ENCODE results near the gene RNF144A.
"Not testable (repeated sequence)": the region's sequence is repeated elsewhere in the genome, so short reads cannot be mapped to it uniquely, and the experiment has no call there.

The RNF144A gene

GRCh38 chr2:6994536-6995128, 77.4 kb downstream of the RNF144A start:
- Mint-ChIP-seq H3K36me3 (ENCODE audit: low read depth) (peaks cover 9% of the 10 kb centered on the region), H3K27ac (no peak overlapping the region), H3K4me1 (ENCODE audit: low read depth) (peaks cover 4% of the 10 kb centered on the region), H3K27me3 (ENCODE audit: low read depth) (no peaks in the 10 kb centered on the region), H3K9me3 (peaks cover 5% of the 10 kb centered on the region), H3K4me3 (no peak overlapping the region)

GRCh38 chr2:6995391-6996097, 78.3 kb downstream of the RNF144A start:
- peaks cover 7% of the 10 kb centered on the region for H3K36me3 Mint-ChIP-seq (ENCODE audit: low read depth)
- H3K9me3 Mint-ChIP-seq, result peaks cover 5% of the 10 kb centered on the region

DNA sequence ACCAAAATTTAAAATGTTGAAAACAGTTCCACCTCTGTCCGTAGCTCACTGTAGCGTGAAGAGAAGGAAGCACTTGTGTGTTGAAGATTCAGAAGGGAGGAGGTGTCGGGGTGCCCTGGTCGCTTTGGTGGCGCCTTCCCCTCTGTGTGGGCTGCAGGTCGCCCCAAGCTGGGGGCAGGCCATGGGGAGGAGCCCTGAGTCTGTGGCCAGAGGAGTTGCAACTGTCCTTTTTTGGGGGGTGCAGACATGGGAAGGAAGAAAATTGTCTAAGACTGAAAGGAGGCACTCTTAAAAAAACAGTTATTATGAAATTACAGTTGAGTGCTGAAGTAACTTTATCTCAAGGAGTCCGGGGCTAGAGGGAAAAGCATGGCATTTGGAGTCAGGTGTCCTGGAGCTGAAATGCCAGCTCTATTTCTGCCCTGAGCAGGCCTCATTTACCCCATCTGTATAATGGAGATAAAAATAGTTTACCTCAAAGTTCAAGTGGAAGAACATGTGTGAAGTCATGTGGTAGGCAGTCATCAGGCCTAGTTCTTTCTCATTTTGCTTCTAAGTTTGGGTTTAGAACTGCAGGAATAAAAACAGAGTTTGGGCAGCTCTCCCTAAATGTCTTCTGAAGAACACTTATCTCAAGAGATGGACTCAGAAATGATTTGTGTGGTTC, 82.1 kb downstream of the RNF144A start:
- H3K4me1 Mint-ChIP-seq (ENCODE audit: low read depth), result peaks cover 6% of the 10 kb centered on the region
- H3K27me3 Mint-ChIP-seq (ENCODE audit: low read depth), result no peaks in the 10 kb centered on the region
- no peaks in the 10 kb centered on the region for H3K9me3 Mint-ChIP-seq
- no peak overlapping the region for H3K27ac Mint-ChIP-seq
- no peak overlapping the region for H3K4me3 Mint-ChIP-seq
- H3K36me3 Mint-ChIP-seq (ENCODE audit: low read depth), result peaks cover 2% of the 10 kb centered on the region

More at GRCh38 chr2:6995391-6996097, 78.3 kb downstream of the RNF144A start:
- Mint-ChIP-seq H3K4me1 (ENCODE audit: low read depth) (peaks cover 4% of the 10 kb centered on the region), H3K4me3 (no peak overlapping the region), H3K27me3 (ENCODE audit: low read depth) (no peaks in the 10 kb centered on the region), H3K27ac (no peak overlapping the region)

DNA sequence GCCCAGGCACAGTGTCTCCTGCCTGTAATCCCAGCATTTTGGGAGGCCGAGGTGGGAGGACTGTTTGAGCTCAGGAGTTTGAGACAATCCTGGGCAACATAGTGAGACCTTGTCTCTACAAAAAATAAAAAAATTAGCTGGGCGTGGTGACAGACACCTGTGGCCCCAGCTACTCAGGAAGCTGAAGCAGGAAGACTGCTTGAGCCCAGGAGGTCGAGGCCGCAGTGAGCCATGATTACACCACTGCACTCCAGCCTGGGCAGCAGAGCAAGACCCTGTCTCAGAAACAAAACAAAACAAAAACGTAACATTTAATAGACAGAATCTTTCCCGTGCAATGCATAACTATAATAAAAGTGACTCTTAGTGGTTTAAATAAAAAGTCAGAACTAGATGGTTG, 84.2 kb downstream of the RNF144A start:
- not testable (repeated sequence) for H3K27ac Mint-ChIP-seq

DNA sequence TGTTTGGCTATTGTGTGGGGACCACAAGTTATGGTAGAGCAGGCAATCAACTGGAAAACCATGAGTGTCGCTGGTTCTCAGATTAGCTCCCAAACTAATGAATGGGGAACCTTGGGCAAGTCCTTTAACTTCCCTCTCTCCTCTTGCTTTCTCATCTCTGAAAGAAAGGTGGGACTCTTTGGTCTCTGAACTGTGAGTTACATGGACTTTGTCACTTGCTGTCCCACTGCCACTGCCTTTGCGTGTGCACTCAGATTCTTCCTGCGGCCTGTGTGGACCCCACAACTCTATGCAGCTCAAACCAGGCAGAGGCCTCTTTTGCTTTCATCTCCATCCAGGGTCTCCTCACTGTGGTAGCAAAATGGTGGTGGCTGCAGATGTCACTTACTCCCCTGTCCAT, 86.7 kb downstream of the RNF144A start:
- Mint-ChIP-seq H3K4me3 (no peak overlapping the region), H3K27me3 (ENCODE audit: low read depth) (no peaks in the 10 kb centered on the region), H3K27ac (no peak overlapping the region)

More for the DNA sequence above, 84.2 kb downstream of the RNF144A start:
- H3K4me3 Mint-ChIP-seq; H3K4me1 Mint-ChIP-seq (ENCODE audit: low read depth); H3K9me3 Mint-ChIP-seq; H3K27me3 Mint-ChIP-seq (ENCODE audit: low read depth); H3K36me3 Mint-ChIP-seq (ENCODE audit: low read depth): not testable (repeated sequence)

GRCh38 chr2:7004636-7005035, 87.4 kb downstream of the RNF144A start:
- H3K27ac Mint-ChIP-seq, result no peak overlapping the region
- H3K4me1 Mint-ChIP-seq (ENCODE audit: low read depth), result peaks cover 9% of the 10 kb centered on the region

More for the DNA sequence above, 86.7 kb downstream of the RNF144A start:
- H3K4me1 Mint-ChIP-seq (ENCODE audit: low read depth), result peaks cover 7% of the 10 kb centered on the region
- H3K9me3 Mint-ChIP-seq, result no peaks in the 10 kb centered on the region
- H3K36me3 Mint-ChIP-seq (ENCODE audit: low read depth), result no peaks in the 10 kb centered on the region

GRCh38 chr2:7007488-7007845, 90.3 kb downstream of the RNF144A start:
- Mint-ChIP-seq H3K27me3 (ENCODE audit: low read depth) (no peaks in the 10 kb centered on the region), H3K4me3 (no peak overlapping the region), H3K9me3 (no peaks in the 10 kb centered on the region), H3K4me1 (ENCODE audit: low read depth) (peaks cover 9% of the 10 kb centered on the region), H3K27ac (no peak overlapping the region), H3K36me3 (ENCODE audit: low read depth) (no peaks in the 10 kb centered on the region)

More at GRCh38 chr2:7004636-7005035, 87.4 kb downstream of the RNF144A start:
- Mint-ChIP-seq H3K4me3 (no peak overlapping the region), H3K36me3 (ENCODE audit: low read depth) (no peaks in the 10 kb centered on the region), H3K27me3 (ENCODE audit: low read depth) (no peaks in the 10 kb centered on the region), H3K9me3 (no peaks in the 10 kb centered on the region)

- Mint-ChIP-seq H3K36me3 (ENCODE audit: low read depth) (no peaks in the 10 kb centered on the region), H3K4me1 (ENCODE audit: low read depth) (peaks cover 10% of the 10 kb centered on the region), H3K27ac (no peak overlapping the region), H3K9me3 (no peaks in the 10 kb centered on the region), H3K4me3 (no peak overlapping the region), H3K27me3 (ENCODE audit: low read depth) (no peaks in the 10 kb centered on the region)
These were observed 90.9 kb downstream of the RNF144A start for GRCh38 chr2:7007846-7008741.

GRCh38 chr2:7009207-7009911, 92.1 kb downstream of the RNF144A start:
- Mint-ChIP-seq H3K36me3 (ENCODE audit: low read depth) (no peaks in the 10 kb centered on the region), H3K9me3 (no peaks in the 10 kb centered on the region), H3K4me1 (ENCODE audit: low read depth) (peaks cover 17% of the 10 kb centered on the region), H3K27me3 (ENCODE audit: low read depth) (no peaks in the 10 kb centered on the region), H3K27ac (no peak overlapping the region), H3K4me3 (no peak overlapping the region)

GRCh38 chr2:7010391-7011054, 93.3 kb downstream of the RNF144A start:
- Mint-ChIP-seq H3K36me3 (ENCODE audit: low read depth) (no peaks in the 10 kb centered on the region), H3K9me3 (no peaks in the 10 kb centered on the region), H3K27me3 (ENCODE audit: low read depth) (no peaks in the 10 kb centered on the region), H3K27ac (no peak overlapping the region), H3K4me1 (ENCODE audit: low read depth) (peaks cover 19% of the 10 kb centered on the region), H3K4me3 (no peak overlapping the region)

DNA sequence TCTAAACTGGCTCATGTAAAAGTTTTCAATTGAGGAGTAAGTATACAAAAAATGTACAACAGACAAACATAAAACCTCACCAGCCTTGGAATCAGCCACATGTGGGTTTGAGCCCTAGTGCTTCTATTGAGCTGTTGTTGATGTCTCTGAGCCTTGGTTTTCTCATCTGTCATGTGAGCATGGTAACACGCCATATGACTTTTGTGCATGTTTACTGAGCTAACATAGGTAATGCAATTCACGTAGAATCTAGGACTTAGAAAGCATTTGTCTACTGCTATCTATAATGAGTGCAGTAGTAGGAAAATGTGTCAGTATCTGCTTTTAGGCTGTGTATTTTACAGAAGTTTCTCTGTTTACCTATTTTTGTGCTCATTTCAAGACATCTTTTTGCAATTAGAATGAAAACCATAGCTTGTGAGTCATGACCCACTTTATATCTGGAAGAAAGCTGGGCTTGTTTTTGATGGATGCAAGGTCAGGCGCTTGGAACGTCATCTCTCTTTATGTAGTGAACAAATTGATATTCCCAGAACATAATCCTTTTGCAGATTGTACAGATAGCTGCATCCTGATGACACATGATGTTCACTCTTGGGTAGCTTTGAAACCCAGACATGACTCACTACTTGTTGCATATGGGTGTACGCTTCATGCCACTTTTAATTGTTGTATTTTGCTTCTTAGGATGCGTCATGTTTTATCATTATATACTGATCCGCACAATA, 94.3 kb downstream of the RNF144A start:
- Mint-ChIP-seq H3K4me1 (ENCODE audit: low read depth) (peaks cover 19% of the 10 kb centered on the region), H3K27me3 (ENCODE audit: low read depth) (no peaks in the 10 kb centered on the region), H3K27ac (no peak overlapping the region), H3K4me3 (no peak overlapping the region), H3K9me3 (no peaks in the 10 kb centered on the region), H3K36me3 (ENCODE audit: low read depth) (no peaks in the 10 kb centered on the region)

GRCh38 chr2:7012141-7012764, 95.0 kb downstream of the RNF144A start:
- peaks cover 19% of the 10 kb centered on the region for H3K4me1 Mint-ChIP-seq (ENCODE audit: low read depth)
- no peaks in the 10 kb centered on the region for H3K27me3 Mint-ChIP-seq (ENCODE audit: low read depth)
- no peaks in the 10 kb centered on the region for H3K36me3 Mint-ChIP-seq (ENCODE audit: low read depth)
- H3K9me3 Mint-ChIP-seq, result no peaks in the 10 kb centered on the region
- H3K4me3 Mint-ChIP-seq, result no peak overlapping the region
- H3K27ac Mint-ChIP-seq, result no peak overlapping the region

Data from T-helper 1 cell treated with Interleukin-12 subunit alpha and Interleukin-12 subunit beta and Interleukin-4 antibody, amounts not matched to agents 30 μg/mL and 1 μg/mL, for 36 hours (primary cell).